HEK293 (cell line): ENCODE measurements around the gene PANK3.

Experiments
- CTCF ChIP-seq: fragments of 450-650 bp; formaldehyde crosslinking; IDR thresholded peaks from 2 replicates; pipeline ENCODE4 v1.5.1; 2016; ENCODE audit warnings: missing biosample characterization, missing genetic modification characterization
- RBAK ChIP-seq: fragments of 450-650 bp; formaldehyde crosslinking; IDR thresholded peaks from 2 replicates; pipeline ENCODE4 v1.5.1; 2016; ENCODE audit warnings: missing biosample characterization, missing genetic modification characterization
- REST ChIP-seq: fragments of 450-650 bp; formaldehyde crosslinking; IDR thresholded peaks from 2 replicates; pipeline ENCODE4 v1.5.1; 2016; ENCODE audit warnings: missing biosample characterization, missing genetic modification characterization
- ZNF239 ChIP-seq: fragments of 450-650 bp; formaldehyde crosslinking; IDR thresholded peaks from 2 replicates; pipeline ENCODE4 v1.5.1; 2016; ENCODE audit warnings: missing biosample characterization, missing genetic modification characterization
- ZNF501 ChIP-seq: fragments of 450-650 bp; formaldehyde crosslinking; IDR thresholded peaks from 2 replicates; pipeline ENCODE4 v1.5.1; 2016; ENCODE audit warnings: missing biosample characterization, missing genetic modification characterization
- ZNF629 ChIP-seq: fragments of 450-650 bp; formaldehyde crosslinking; IDR thresholded peaks from 2 replicates; pipeline ENCODE4 v1.5.1; 2017; ENCODE audit warnings: missing biosample characterization, missing genetic modification characterization

GRCh38 chr5:168624850-168625364 is 45.7 kb upstream of the PANK3 start:
- TF ChIP-seq CTCF (tag by site-specific recombination) (no peak), REST (tag by site-specific recombination) (no peak), RBAK (tag by site-specific recombination) (no peak), ZNF501 (no peak), ZNF239 (tag by site-specific recombination) (no peak), ZNF629 (tag by site-specific recombination) (no peak)
